A673 (cell line): Measurements from ENCODE around the gene IL36B. TPM values are rescaled to one million over a fixed set of nuclear protein-coding genes. Genes with fewer than 3 reads are reported as not detected.

Experiments used
- BruUV-seq: library from RNA; stranded (reverse); fragments of 400-500 nt; replicated peaks from 2 replicates; lab custom pipeline; 2021; lab: Mats Ljungman, UMichigan
- CTCF ChIA-PET: fragments of 300-600 bp; sonication (Branson Sonifier 250); formaldehyde crosslinking; loops from one replicate; lab custom pipeline; 2022; ENCODE audit warnings: antibody characterized with exemption; lab: Charles Lee
- POLR2A ChIA-PET: fragments of 300-600 bp; sonication (Branson Sonifier 250); formaldehyde crosslinking; loops from one replicate; lab custom pipeline; 2022; ENCODE audit warnings: antibody characterized with exemption; ENCODE audit not compliant: low non-redundant PET; lab: Charles Lee
- DNase-seq: peaks from one replicate; pipeline ENCODE4 v3.0.0-alpha.2; 2015; ENCODE audit warnings: low spot score
- H3K27ac ChIP-seq: fragments of 200-600 bp; sonication (generic); 2 replicates; pipeline ENCODE4 v1.5.1; 2016; ENCODE audit warnings: mixed run types, low read depth, mild to moderate bottlenecking, mixed read lengths, antibody characterized with exemption, low read length; ENCODE audit not compliant: poor library complexity, severe bottlenecking
- H3K27me3 ChIP-seq: fragments of 200-600 bp; sonication (generic); replicated peaks from 2 replicates; pipeline ENCODE4 v1.6.1; 2017; ENCODE audit warnings: mixed run types, low read depth, mild to moderate bottlenecking, mixed read lengths, antibody characterized with exemption, low read length; ENCODE audit not compliant: insufficient read depth, poor library complexity
- H3K36me3 ChIP-seq: fragments of 200-600 bp; sonication (generic); 2 replicates; pipeline ENCODE4 v1.6.1; 2016; ENCODE audit warnings: mixed run types, mild to moderate bottlenecking, mixed read lengths, antibody characterized with exemption, low read length; ENCODE audit not compliant: insufficient read depth, poor library complexity, severe bottlenecking
- H3K4me1 ChIP-seq: fragments of 200-600 bp; sonication (generic); 2 replicates; pipeline ENCODE4 v1.6.1; 2017; ENCODE audit warnings: mixed run types, mild to moderate bottlenecking, mixed read lengths, antibody characterized with exemption, low read length; ENCODE audit not compliant: insufficient read depth, poor library complexity, severe bottlenecking
- H3K4me3 ChIP-seq: fragments of 200-600 bp; sonication (generic); 2 replicates; pipeline ENCODE4 v1.5.1; 2016; ENCODE audit warnings: low read depth, mixed run types, mild to moderate bottlenecking, mixed read lengths, low read length; ENCODE audit not compliant: poor library complexity, severe bottlenecking
- H3K9me3 ChIP-seq: fragments of 200-600 bp; sonication (generic); 2 replicates; pipeline ENCODE4 v1.6.1; 2016; ENCODE audit warnings: mixed run types, low read depth, mild to moderate bottlenecking, mixed read lengths, antibody characterized with exemption, low read length; ENCODE audit not compliant: poor library complexity, severe bottlenecking
- EZH2 ChIP-seq: fragments of 200-600 bp; sonication (generic); IDR thresholded peaks from 2 replicates; pipeline ENCODE4 v1.6.1; 2017; ENCODE audit warnings: borderline replicate concordance, low read depth, mild to moderate bottlenecking, mixed read lengths, antibody characterized with exemption, low read length; ENCODE audit not compliant: poor library complexity, severe bottlenecking
- intact Hi-C: fragments of 100-400 bp; cut with micrococcal nuclease; formaldehyde crosslinking; loops from one replicate; pipeline ENCODE4 v1.10.0; 2022; ENCODE audit not compliant: unreplicated experiment
- total RNA-seq: library from RNA; stranded (reverse); gene quantifications from 2 replicates; pipeline ENCODE4 v1.2.3, GENCODE V29; 2021
- TF ChIP-seq, protein P1 (sequence below): fragments of 300-800, 200-600 bp; sonication (generic); conservative IDR thresholded peaks from 2 replicates; pipeline ENCODE4 v1.5.1; 2017; ENCODE audit warnings: low read depth, mild to moderate bottlenecking, antibody characterized with exemption, low read length, moderate library complexity, mixed read lengths

IL36B gene
- total RNA-seq, 1 experiment from 2014 or later: not detected

GRCh38 chr2:113076954-113077669 lies 24.4 kb upstream of the IL36B start:
- Histone ChIP-seq H3K4me1 (no peaks in the 10 kb centered on the region), H3K36me3 (no peaks in the 10 kb centered on the region), H3K4me3 (no peak overlapping the region), H3K27ac (no peak overlapping the region), H3K9me3 (no peaks in the 10 kb centered on the region), H3K27me3 (peaks cover 2% of the 10 kb centered on the region)
- CTCF ChIA-PET: no interaction called here
- no peak for DNase-seq
- BruUV-seq: no TSS peak
- TF ChIP-seq, protein P1, sequence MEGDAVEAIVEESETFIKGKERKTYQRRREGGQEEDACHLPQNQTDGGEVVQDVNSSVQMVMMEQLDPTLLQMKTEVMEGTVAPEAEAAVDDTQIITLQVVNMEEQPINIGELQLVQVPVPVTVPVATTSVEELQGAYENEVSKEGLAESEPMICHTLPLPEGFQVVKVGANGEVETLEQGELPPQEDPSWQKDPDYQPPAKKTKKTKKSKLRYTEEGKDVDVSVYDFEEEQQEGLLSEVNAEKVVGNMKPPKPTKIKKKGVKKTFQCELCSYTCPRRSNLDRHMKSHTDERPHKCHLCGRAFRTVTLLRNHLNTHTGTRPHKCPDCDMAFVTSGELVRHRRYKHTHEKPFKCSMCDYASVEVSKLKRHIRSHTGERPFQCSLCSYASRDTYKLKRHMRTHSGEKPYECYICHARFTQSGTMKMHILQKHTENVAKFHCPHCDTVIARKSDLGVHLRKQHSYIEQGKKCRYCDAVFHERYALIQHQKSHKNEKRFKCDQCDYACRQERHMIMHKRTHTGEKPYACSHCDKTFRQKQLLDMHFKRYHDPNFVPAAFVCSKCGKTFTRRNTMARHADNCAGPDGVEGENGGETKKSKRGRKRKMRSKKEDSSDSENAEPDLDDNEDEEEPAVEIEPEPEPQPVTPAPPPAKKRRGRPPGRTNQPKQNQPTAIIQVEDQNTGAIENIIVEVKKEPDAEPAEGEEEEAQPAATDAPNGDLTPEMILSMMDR: no peak
- no peak for TF ChIP-seq EZH2
- POLR2A ChIA-PET: no interaction called here
- intact Hi-C loops: no loop called here

- Histone ChIP-seq H3K4me1 (no peaks in the 10 kb centered on the region), H3K4me3 (no peak overlapping the region), H3K27me3 (peaks cover 2% of the 10 kb centered on the region), H3K36me3 (no peaks in the 10 kb centered on the region), H3K9me3 (no peaks in the 10 kb centered on the region), H3K27ac (no peak overlapping the region)
- BruUV-seq: no TSS peak
- POLR2A ChIA-PET: no interaction called here
- no peak for DNase-seq
- TF ChIP-seq EZH2: no peak
- TF ChIP-seq, protein P1: no peak
- CTCF ChIA-PET: no interaction called here
- intact Hi-C loops: no loop called here
These were observed 22.9 kb upstream of the IL36B start for GRCh38 chr2:113075600-113075999.

GRCh38 chr2:113075030-113075429 lies 22.4 kb upstream of the IL36B start:
- intact Hi-C loops: no loop called here
- CTCF ChIA-PET: no interaction called here

More at GRCh38 chr2:113075030-113075429, 22.4 kb upstream of the IL36B start:
- DNase-seq: no peak
- POLR2A ChIA-PET: no interaction called here
- TF ChIP-seq EZH2: no peak
- TF ChIP-seq, protein P1: no peak
- BruUV-seq: no TSS peak
- Histone ChIP-seq H3K27ac (no peak overlapping the region), H3K27me3 (peaks cover 2% of the 10 kb centered on the region), H3K4me1 (no peaks in the 10 kb centered on the region), H3K9me3 (no peaks in the 10 kb centered on the region), H3K4me3 (no peak overlapping the region), H3K36me3 (no peaks in the 10 kb centered on the region)
